GM06990 (cell line): ENCODE measurements around the gene MALT1.

Experiments used
- DNase-seq: peaks from one replicate; pipeline ENCODE4 v3.0.0-alpha.2; 2011; ENCODE audit not compliant: insufficient read length; ENCODE audit errors: extremely low read depth
- H3K27me3 ChIP-seq: replicated peaks from 2 replicates; pipeline ENCODE4 v1.6.0; 2011; ENCODE audit warnings: low read length; ENCODE audit not compliant: control insufficient read depth, insufficient read depth
- H3K36me3 ChIP-seq: 2 replicates; pipeline ENCODE4 v1.5.1; 2011; ENCODE audit warnings: low read length; ENCODE audit not compliant: control insufficient read depth, insufficient read depth
- H3K4me3 ChIP-seq: replicated peaks from 2 replicates; pipeline ENCODE4 v1.5.1; 2011; ENCODE audit warnings: low read depth, mild to moderate bottlenecking, control low read depth, low read length
- CTCF ChIP-seq: IDR thresholded peaks from 2 replicates; pipeline ENCODE4 v1.5.1; 2011; ENCODE audit warnings: low read length, control low read depth, mild to moderate bottlenecking, inconsistent platforms; ENCODE audit not compliant: insufficient read depth, poor library complexity, severe bottlenecking

Gene MALT1

GRCh38 chr18:58657494-58657893, 13.8 kb upstream of the MALT1 start:
- no peaks in the 10 kb centered on the region for H3K27me3 ChIP-seq
- no peak for DNase-seq
- H3K36me3 ChIP-seq = no peaks in the 10 kb centered on the region; the same call in 1 of the 2 replicates
- peak overlapping the region; percentile 74 for H3K4me3 ChIP-seq
- no peak for TF ChIP-seq CTCF

GRCh38 chr18:58659691-58660090, 11.6 kb upstream of the MALT1 start:
- TF ChIP-seq CTCF = no peak
- Histone ChIP-seq H3K27me3 (no peaks in the 10 kb centered on the region), H3K4me3 (peak overlapping the region; percentile 74), H3K36me3 (no peaks in the 10 kb centered on the region; the same call in 1 of the 2 replicates)
- DNase-seq = no peak

GRCh38 chr18:58660915-58661314, 10.3 kb upstream of the MALT1 start:
- Histone ChIP-seq H3K27me3 (no peaks in the 10 kb centered on the region), H3K4me3 (no peak overlapping the region), H3K36me3 (no peaks in the 10 kb centered on the region; the same call in 1 of the 2 replicates)
- TF ChIP-seq CTCF = no peak
- DNase-seq = no peak

GRCh38 chr18:58661423-58661822, 9.8 kb upstream of the MALT1 start:
- Histone ChIP-seq H3K27me3 (no peaks in the 10 kb centered on the region), H3K4me3 (no peak overlapping the region; the same call in 1 of the 2 replicates), H3K36me3 (no peaks in the 10 kb centered on the region; the same call in 1 of the 2 replicates)
- TF ChIP-seq CTCF = peak; percentile 26
- DNase-seq = no peak

GRCh38 chr18:58662118-58662517, 9.1 kb upstream of the MALT1 start:
- TF ChIP-seq CTCF = no peak
- no peak overlapping the region for H3K4me3 ChIP-seq
- no peaks in the 10 kb centered on the region; the same call in 1 of the 2 replicates for H3K36me3 ChIP-seq
- DNase-seq = peak; percentile 76
- no peaks in the 10 kb centered on the region for H3K27me3 ChIP-seq

GRCh38 chr18:58666176-58666575, 5.1 kb upstream of the MALT1 start:
- H3K27me3 ChIP-seq = no peaks in the 10 kb centered on the region
- TF ChIP-seq CTCF = no peak
- no peak overlapping the region for H3K4me3 ChIP-seq
- H3K36me3 ChIP-seq = no peaks in the 10 kb centered on the region; the same call in 1 of the 2 replicates
- no peak for DNase-seq
